ENCODE data around the gene FCER2.

FCER2 gene

GRCh38 chr19:7677669-7678311 is 24.1 kb downstream of the FCER2 start:
- DNase-seq (ENCODE audit: low read depth in 2 of 2): no peak

- DNase-seq (ENCODE audit: low read depth in 2 of 2): no peak
Measured at GRCh38 chr19:7676854-7677253, 25.1 kb downstream of the FCER2 start, which contains the start of gene MCEMP1. MCEMP1 (plus strand) TSS chr19:7677090; CDS start chr19:7677121, 31 bp downstream.

GRCh38 chr19:7676376-7676775 is 25.6 kb downstream of the FCER2 start:
- no peak for DNase-seq (ENCODE audit: low read depth in 2 of 2)

GRCh38 chr19:7674010-7675005 is 27.6 kb downstream of the FCER2 start:
- DNase-seq (ENCODE audit: low read depth in 2 of 2): no peak

- DNase-seq (ENCODE audit: low read depth in 2 of 2): no peak
Measured at GRCh38 chr19:7672522-7672921, 29.4 kb downstream of the FCER2 start.

GRCh38 chr19:7670790-7671189 is 31.1 kb downstream of the FCER2 start:
- no peak for DNase-seq (ENCODE audit: low read depth in 2 of 2)

GRCh38 chr19:7670150-7670783 is 31.7 kb downstream of the FCER2 start:
- DNase-seq (ENCODE audit: low read depth in 2 of 2): no peak

- DNase-seq (ENCODE audit: low read depth in 2 of 2): no peak
Measured at GRCh38 chr19:7669641-7670040, 32.3 kb downstream of the FCER2 start.

- no peak for DNase-seq (ENCODE audit: low read depth in 2 of 2)
Measured at GRCh38 chr19:7668842-7669241, 33.1 kb downstream of the FCER2 start, which contains the start of gene RETN. RETN (plus strand) TSS chr19:7669049; CDS start chr19:7669327, 278 bp downstream.

GRCh38 chr19:7665076-7665475 is 36.9 kb downstream of the FCER2 start:
- DNase-seq (ENCODE audit: low read depth in 2 of 2): no peak

- DNase-seq (ENCODE audit: low read depth in 2 of 2): no peak
Measured at GRCh38 chr19:7663706-7664105, 38.2 kb downstream of the FCER2 start.

GRCh38 chr19:7662657-7663056 is 39.3 kb downstream of the FCER2 start:
- DNase-seq (ENCODE audit: low read depth in 2 of 2): no peak

- DNase-seq (ENCODE audit: low read depth in 2 of 2): no peak
Measured at GRCh38 chr19:7661744-7662538, 40.0 kb downstream of the FCER2 start.

- no peak for DNase-seq (ENCODE audit: low read depth in 2 of 2)
Measured at GRCh38 chr19:7658219-7658686, 43.7 kb downstream of the FCER2 start.

- no peak for DNase-seq (ENCODE audit: low read depth in 2 of 2)
Measured at GRCh38 chr19:7657131-7657751, 44.7 kb downstream of the FCER2 start.

GRCh38 chr19:7655581-7655980 is 46.4 kb downstream of the FCER2 start:
- DNase-seq (ENCODE audit: low read depth in 2 of 2): no peak

- DNase-seq (ENCODE audit: low read depth in 2 of 2): no peak
Measured at GRCh38 chr19:7654401-7654800, 47.5 kb downstream of the FCER2 start.

- peak; percentile 72 to 77 for DNase-seq (ENCODE audit: low read depth in 2 of 2)
Measured at GRCh38 chr19:7652061-7652641, 49.8 kb downstream of the FCER2 start.

GRCh38 chr19:7650148-7650547 is 51.8 kb downstream of the FCER2 start:
- no peak for DNase-seq (ENCODE audit: low read depth in 2 of 2)

GRCh38 chr19:7648265-7649014 is 53.5 kb downstream of the FCER2 start:
- DNase-seq (ENCODE audit: low read depth in 2 of 2): no peak
